ENCODE measurements around the gene SEMA4B.

The SEMA4B gene

DNA sequence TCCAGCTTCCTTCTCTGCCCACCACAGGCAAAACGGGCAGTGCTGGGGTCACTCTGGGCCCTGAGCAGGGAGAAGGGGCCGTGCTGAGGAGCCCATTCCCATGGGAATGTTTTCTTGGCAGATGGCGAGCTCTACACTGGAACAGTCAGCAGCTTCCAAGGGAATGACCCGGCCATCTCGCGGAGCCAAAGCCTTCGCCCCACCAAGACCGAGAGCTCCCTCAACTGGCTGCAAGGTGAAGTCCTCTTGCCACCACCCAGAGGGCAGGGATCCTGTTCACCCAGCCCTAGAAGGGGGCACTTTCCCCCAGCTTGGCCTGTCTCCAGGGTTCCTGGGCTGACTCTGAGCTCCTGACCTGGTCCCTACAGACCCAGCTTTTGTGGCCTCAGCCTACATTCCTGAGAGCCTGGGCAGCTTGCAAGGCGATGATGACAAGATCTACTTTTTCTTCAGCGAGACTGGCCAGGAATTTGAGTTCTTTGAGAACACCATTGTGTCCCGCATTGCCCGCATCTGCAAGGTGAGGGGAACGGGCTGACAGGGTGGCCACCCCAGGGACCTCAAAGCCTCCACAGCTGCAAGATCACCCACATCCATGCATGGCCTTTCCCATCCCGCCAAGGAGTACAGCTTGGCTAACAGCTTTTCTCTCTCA lies 20.2 kb downstream of the SEMA4B start:
- Histone ChIP-seq H3K79me2 (ENCODE audit: control insufficient read depth, insufficient read depth, low read length, unreplicated experiment) (no peaks in the 10 kb centered on the region), H3K4me1 (ENCODE audit: control insufficient read depth, insufficient read depth, low read length, unreplicated experiment) (peaks cover 4% of the 10 kb centered on the region), H3K27me3 (ENCODE audit: insufficient read depth, low read length) (no peaks in the 10 kb centered on the region), H3K36me3 (ENCODE audit: insufficient read depth, low read length) (no peaks in the 10 kb centered on the region), H3K4me3 (ENCODE audit: low read depth, low read length) (no peak overlapping the region), H3K27ac (ENCODE audit: low read depth, low read length) (no peak overlapping the region), H2AFZ (ENCODE audit: low read length, unreplicated experiment) (no peak overlapping the region)

- H3K79me2 ChIP-seq (ENCODE audit: control insufficient read depth, insufficient read depth, low read length, unreplicated experiment) = no peaks in the 10 kb centered on the region
- no peak overlapping the region for H3K4me3 ChIP-seq (ENCODE audit: low read depth, low read length)
- no peaks in the 10 kb centered on the region for H3K36me3 ChIP-seq (ENCODE audit: insufficient read depth, low read length)
- no peak overlapping the region for H3K27ac ChIP-seq (ENCODE audit: low read depth, low read length)
- no peak overlapping the region for H2AFZ ChIP-seq (ENCODE audit: low read length, unreplicated experiment)
- no peaks in the 10 kb centered on the region for H3K27me3 ChIP-seq (ENCODE audit: insufficient read depth, low read length)
- peaks cover 4% of the 10 kb centered on the region for H3K4me1 ChIP-seq (ENCODE audit: control insufficient read depth, insufficient read depth, low read length, unreplicated experiment)
Observed at GRCh38 chr15:90222547-90222946, 21.4 kb downstream of the SEMA4B start.

GRCh38 chr15:90223441-90224165 lies 22.5 kb downstream of the SEMA4B start:
- Histone ChIP-seq H3K4me3 (ENCODE audit: low read depth, low read length) (no peak overlapping the region), H3K4me1 (ENCODE audit: control insufficient read depth, insufficient read depth, low read length, unreplicated experiment) (peaks cover 4% of the 10 kb centered on the region), H3K79me2 (ENCODE audit: control insufficient read depth, insufficient read depth, low read length, unreplicated experiment) (no peaks in the 10 kb centered on the region), H3K27me3 (ENCODE audit: insufficient read depth, low read length) (no peaks in the 10 kb centered on the region), H3K36me3 (ENCODE audit: insufficient read depth, low read length) (no peaks in the 10 kb centered on the region), H2AFZ (ENCODE audit: low read length, unreplicated experiment) (no peak overlapping the region), H3K27ac (ENCODE audit: low read depth, low read length) (no peak overlapping the region)

GRCh38 chr15:90225047-90225446 lies 23.9 kb downstream of the SEMA4B start:
- H3K36me3 ChIP-seq (ENCODE audit: insufficient read depth, low read length) = peaks cover under 1% of the 10 kb centered on the region; the same call in 1 of the 2 replicates
- H3K79me2 ChIP-seq (ENCODE audit: control insufficient read depth, insufficient read depth, low read length, unreplicated experiment) = no peaks in the 10 kb centered on the region
- no peaks in the 10 kb centered on the region for H3K27me3 ChIP-seq (ENCODE audit: insufficient read depth, low read length)
- H2AFZ ChIP-seq (ENCODE audit: low read length, unreplicated experiment) = no peak overlapping the region
- H3K27ac ChIP-seq (ENCODE audit: low read depth, low read length) = no peak overlapping the region
- H3K4me3 ChIP-seq (ENCODE audit: low read depth, low read length) = no peak overlapping the region
- peaks cover 4% of the 10 kb centered on the region for H3K4me1 ChIP-seq (ENCODE audit: control insufficient read depth, insufficient read depth, low read length, unreplicated experiment)

- Histone ChIP-seq H3K4me3 (ENCODE audit: low read depth, low read length) (no peak overlapping the region), H3K4me1 (ENCODE audit: control insufficient read depth, insufficient read depth, low read length, unreplicated experiment) (peaks cover 4% of the 10 kb centered on the region), H3K36me3 (ENCODE audit: insufficient read depth, low read length) (peaks cover 3% of the 10 kb centered on the region; the same call in 1 of the 2 replicates)
Observed at GRCh38 chr15:90225504-90226234, 24.5 kb downstream of the SEMA4B start.

DNA sequence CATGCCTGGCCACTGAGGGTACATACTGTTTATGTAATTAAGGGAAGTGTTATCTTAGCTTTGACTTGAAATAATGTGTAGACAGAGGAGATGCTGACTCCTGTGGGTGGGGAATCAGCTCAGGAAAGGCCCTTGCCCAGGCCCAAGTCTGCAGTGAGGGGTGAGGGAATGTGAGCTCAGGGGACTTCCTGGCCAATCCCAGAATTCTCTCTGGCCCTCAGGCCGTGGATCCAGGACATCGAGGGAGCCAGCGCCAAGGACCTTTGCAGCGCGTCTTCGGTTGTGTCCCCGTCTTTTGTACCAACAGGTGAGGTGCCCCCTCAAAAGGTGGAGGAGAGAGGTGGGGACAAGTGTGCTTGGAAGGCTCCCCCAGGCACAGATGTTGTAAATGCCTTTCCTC lies 26.2 kb downstream of the SEMA4B start:
- no peak overlapping the region for H2AFZ ChIP-seq (ENCODE audit: low read length, unreplicated experiment)
- peaks cover 4% of the 10 kb centered on the region for H3K4me1 ChIP-seq (ENCODE audit: control insufficient read depth, insufficient read depth, low read length, unreplicated experiment)
- peaks cover 14% of the 10 kb centered on the region for H3K79me2 ChIP-seq (ENCODE audit: control insufficient read depth, insufficient read depth, low read length, unreplicated experiment)
- no peaks in the 10 kb centered on the region for H3K27me3 ChIP-seq (ENCODE audit: insufficient read depth, low read length)
- H3K36me3 ChIP-seq (ENCODE audit: insufficient read depth, low read length) = peaks cover 3% of the 10 kb centered on the region; the same call in 1 of the 2 replicates
- H3K27ac ChIP-seq (ENCODE audit: low read depth, low read length) = no peak overlapping the region
- no peak overlapping the region for H3K4me3 ChIP-seq (ENCODE audit: low read depth, low read length)

More at GRCh38 chr15:90225504-90226234, 24.5 kb downstream of the SEMA4B start:
- Histone ChIP-seq H3K79me2 (ENCODE audit: control insufficient read depth, insufficient read depth, low read length, unreplicated experiment) (peaks cover 3% of the 10 kb centered on the region), H3K27me3 (ENCODE audit: insufficient read depth, low read length) (no peaks in the 10 kb centered on the region), H3K27ac (ENCODE audit: low read depth, low read length) (no peak overlapping the region), H2AFZ (ENCODE audit: low read length, unreplicated experiment) (no peak overlapping the region)

GRCh38 chr15:90227816-90228772 lies 27.0 kb downstream of the SEMA4B start:
- Histone ChIP-seq H3K4me1 (ENCODE audit: control insufficient read depth, insufficient read depth, low read length, unreplicated experiment) (peaks cover 5% of the 10 kb centered on the region), H3K4me3 (ENCODE audit: low read depth, low read length) (no peak overlapping the region), H3K36me3 (ENCODE audit: insufficient read depth, low read length) (peaks cover 3% of the 10 kb centered on the region; the same call in 1 of the 2 replicates), H3K27me3 (ENCODE audit: insufficient read depth, low read length) (no peaks in the 10 kb centered on the region), H3K79me2 (ENCODE audit: control insufficient read depth, insufficient read depth, low read length, unreplicated experiment) (peaks cover 16% of the 10 kb centered on the region), H2AFZ (ENCODE audit: low read length, unreplicated experiment) (no peak overlapping the region), H3K27ac (ENCODE audit: low read depth, low read length) (no peak overlapping the region)

- H3K79me2 ChIP-seq (ENCODE audit: control insufficient read depth, insufficient read depth, low read length, unreplicated experiment) = peaks cover 16% of the 10 kb centered on the region
- H3K27me3 ChIP-seq (ENCODE audit: insufficient read depth, low read length) = no peaks in the 10 kb centered on the region
- H3K27ac ChIP-seq (ENCODE audit: low read depth, low read length) = no peak overlapping the region
- H3K36me3 ChIP-seq (ENCODE audit: insufficient read depth, low read length) = peaks cover 3% of the 10 kb centered on the region; the same call in 1 of the 2 replicates
- peaks cover 5% of the 10 kb centered on the region for H3K4me1 ChIP-seq (ENCODE audit: control insufficient read depth, insufficient read depth, low read length, unreplicated experiment)
- H2AFZ ChIP-seq (ENCODE audit: low read length, unreplicated experiment) = no peak overlapping the region
- H3K4me3 ChIP-seq (ENCODE audit: low read depth, low read length) = no peak overlapping the region
Observed at GRCh38 chr15:90228960-90229359, 27.8 kb downstream of the SEMA4B start.

DNA sequence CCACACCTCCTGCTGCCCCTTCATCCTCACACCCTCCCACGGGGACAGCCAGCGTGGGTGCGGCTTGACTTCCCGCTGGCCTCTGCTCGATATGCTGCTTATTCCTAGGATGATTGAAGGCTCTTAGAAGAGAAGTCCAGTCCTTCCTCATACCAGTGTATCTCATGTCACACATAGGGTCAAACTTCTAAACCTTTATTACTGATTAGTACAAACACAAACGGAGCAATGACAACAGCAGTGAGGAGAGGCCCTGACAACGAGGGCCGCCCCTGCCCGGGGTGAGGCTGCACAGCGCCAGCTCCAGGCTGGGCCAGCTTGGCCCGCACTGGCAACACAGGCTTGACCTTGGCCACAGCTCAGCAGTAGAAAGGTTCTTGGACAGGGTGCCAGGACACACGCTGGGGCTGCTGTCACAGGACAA lies 29.0 kb downstream of the SEMA4B start:
- Histone ChIP-seq H3K79me2 (ENCODE audit: control insufficient read depth, insufficient read depth, low read length, unreplicated experiment) (peaks cover 16% of the 10 kb centered on the region), H3K27ac (ENCODE audit: low read depth, low read length) (no peak overlapping the region), H3K4me1 (ENCODE audit: control insufficient read depth, insufficient read depth, low read length, unreplicated experiment) (peaks cover 5% of the 10 kb centered on the region), H3K4me3 (ENCODE audit: low read depth, low read length) (no peak overlapping the region), H3K27me3 (ENCODE audit: insufficient read depth, low read length) (no peaks in the 10 kb centered on the region), H2AFZ (ENCODE audit: low read length, unreplicated experiment) (no peak overlapping the region), H3K36me3 (ENCODE audit: insufficient read depth, low read length) (peaks cover 3% of the 10 kb centered on the region; the same call in 1 of the 2 replicates)

DNA sequence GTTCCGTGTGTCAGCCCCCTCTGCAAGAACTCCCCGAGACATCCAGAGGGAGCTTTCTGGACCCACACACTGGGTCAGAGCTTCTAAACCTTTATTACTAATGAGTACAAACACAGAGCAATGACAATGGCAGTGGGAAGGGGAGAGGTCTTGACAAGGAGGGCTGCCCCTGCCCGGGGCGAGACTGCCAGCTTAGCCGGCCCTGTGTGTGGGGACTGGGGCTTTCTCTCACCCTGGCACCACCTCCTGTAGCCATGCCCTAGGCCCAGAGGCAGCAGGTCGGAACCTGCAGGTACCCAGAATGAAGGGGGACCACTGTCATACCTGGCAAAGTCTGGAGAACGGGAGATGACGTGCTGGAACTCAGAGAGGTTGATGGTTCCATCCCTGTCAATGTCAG lies 29.5 kb downstream of the SEMA4B start:
- peaks cover 3% of the 10 kb centered on the region; the same call in 1 of the 2 replicates for H3K36me3 ChIP-seq (ENCODE audit: insufficient read depth, low read length)
- no peak overlapping the region for H2AFZ ChIP-seq (ENCODE audit: low read length, unreplicated experiment)
- H3K27me3 ChIP-seq (ENCODE audit: insufficient read depth, low read length) = no peaks in the 10 kb centered on the region
- peaks cover 16% of the 10 kb centered on the region for H3K79me2 ChIP-seq (ENCODE audit: control insufficient read depth, insufficient read depth, low read length, unreplicated experiment)
- no peak overlapping the region for H3K4me3 ChIP-seq (ENCODE audit: low read depth, low read length)
- peaks cover 5% of the 10 kb centered on the region for H3K4me1 ChIP-seq (ENCODE audit: control insufficient read depth, insufficient read depth, low read length, unreplicated experiment)
- no peak overlapping the region for H3K27ac ChIP-seq (ENCODE audit: low read depth, low read length)

Measured in ACC112 (cell line).